AG04449 (cell line): ENCODE data around the gene AGPAT2.

ENCODE experiments used
- CTCF ChIA-PET: fragments of 350-600 bp; formaldehyde crosslinking; extraction: SDS; loops from one replicate; lab custom pipeline; 2021; ENCODE audit warnings: antibody characterized with exemption; lab: Yijun Ruan, JAX
- POLR2A ChIA-PET: fragments of 400-600, 350-600 bp; formaldehyde crosslinking; extraction: SDS; loops from one replicate; lab custom pipeline; 2020; ENCODE audit warnings: antibody characterized with exemption, inconsistent platforms; lab: Yijun Ruan, JAX
- DNase-seq: peaks from one replicate; pipeline ENCODE4 v3.0.0-alpha.2; 2010; ENCODE audit warnings: low read depth, low spot score
- H3K4me3 ChIP-seq: 2 replicates; pipeline ENCODE4 v1.5.1; 2011; ENCODE audit warnings: low read depth, mild to moderate bottlenecking, control low read depth, low read length
- CTCF ChIP-seq: IDR thresholded peaks from one replicate; pipeline ENCODE4 v1.5.1; 2011; ENCODE audit warnings: mild to moderate bottlenecking, moderate library complexity, low read length, control low read depth, inconsistent platforms; ENCODE audit not compliant: insufficient read depth; ENCODE audit errors: missing control alignments

Gene AGPAT2

GRCh38 chr9:136669791-136670464 is 17.3 kb downstream of the AGPAT2 start:
- no peak for TF ChIP-seq CTCF
- ChIA-PET CTCF (interaction anchor here (1.3 kb wide), 1 partner anchor 12 kb away, joined by 3 read pairs; no protein-coding TSS in a partner anchor), POLR2A (no interaction called here)
- DNase-seq: no peak
- no peak overlapping the region for H3K4me3 ChIP-seq

GRCh38 chr9:136668983-136669790 is 18.1 kb downstream of the AGPAT2 start:
- POLR2A ChIA-PET: no interaction called here
- H3K4me3 ChIP-seq: no peak overlapping the region
- CTCF ChIA-PET: interaction anchor here (1.1 to 1.3 kb wide), 2 partner anchors 8 to 13 kb away, joined by 3 read pairs; no protein-coding TSS in a partner anchor
- no peak for TF ChIP-seq CTCF
- no peak for DNase-seq

GRCh38 chr9:136667940-136668760 is 19.1 kb downstream of the AGPAT2 start:
- POLR2A ChIA-PET: no interaction called here
- no peak for TF ChIP-seq CTCF
- DNase-seq: no peak
- CTCF ChIA-PET: interaction anchor here (0.8 to 1.6 kb wide), 4 partner anchors 8 to 184 kb away, joined by 3 to 7 read pairs (median 3); no protein-coding TSS in a partner anchor
- no peak overlapping the region for H3K4me3 ChIP-seq

- ChIA-PET POLR2A (no interaction called here), CTCF (interaction anchor here (0.8 to 2.6 kb wide), 5 partner anchors 9 to 183 kb away, joined by 3 to 11 read pairs (median 4); no protein-coding TSS in a partner anchor)
- no peak overlapping the region for H3K4me3 ChIP-seq
- TF ChIP-seq CTCF: no peak
- no peak for DNase-seq
These were observed 19.9 kb downstream of the AGPAT2 start for GRCh38 chr9:136667214-136667939.

GRCh38 chr9:136666372-136667213 is 20.7 kb downstream of the AGPAT2 start:
- no peak for TF ChIP-seq CTCF
- ChIA-PET CTCF (interaction anchor here (0.7 to 2.6 kb wide), 6 partner anchors 9 to 181 kb away, joined by 3 to 11 read pairs (median 4); no protein-coding TSS in a partner anchor), POLR2A (no interaction called here)
- no peak for DNase-seq
- no peak overlapping the region for H3K4me3 ChIP-seq
